Adrenal gland (tissue), 5 donors: ENCODE measurements around the gene SIRT3.

Source experiments
- CTCF ChIP-seq, 6 experiments: fragments of 450-650 bp in 4 of 6; fragments of 200-600 bp in 2 of 6; sonication (generic) in 1 of 6; IDR thresholded peaks; 1 replicate in 5 of 6; 2 replicates in 1 of 6; pipeline versions ENCODE4 v1.5.1 to v1.8.0; 2016 to 2021; ENCODE audit warnings: antibody characterized with exemption in 6 of 6, mild to moderate bottlenecking in 2 of 6, moderate library complexity in 1 of 6
- POLR2A ChIP-seq, 2 donors: fragments of 450-650 bp; IDR thresholded peaks; one replicate each; pipeline ENCODE4 v1.6.1; 2017; ENCODE audit warnings: antibody characterized with exemption in 2 of 2, mild to moderate bottlenecking in 2 of 2, moderate library complexity in 1 of 2
- donor health status: DM: no; HTN: no; CAD: no.

GRCh38 chr11:202490-202889 lies 33.7 kb downstream of the SIRT3 start:
- TF ChIP-seq CTCF (IDR thresholded peaks at IDR 0.05) (no peak), POLR2A (IDR thresholded peaks at IDR 0.05) (no peak)
